Limb (tissue), 2 donors: Measurements from ENCODE around the gene ANAPC2.
A peak's percentile ranks its signal among the peaks of the same experiment; 100 is the strongest.

Experiments used
- DNase-seq, 2 donors: peaks; one replicate each; pipeline ENCODE4 v3.0.0-alpha.2; 2016; ENCODE audit errors: extremely low spot score in 2 of 2

The ANAPC2 gene, protein sequence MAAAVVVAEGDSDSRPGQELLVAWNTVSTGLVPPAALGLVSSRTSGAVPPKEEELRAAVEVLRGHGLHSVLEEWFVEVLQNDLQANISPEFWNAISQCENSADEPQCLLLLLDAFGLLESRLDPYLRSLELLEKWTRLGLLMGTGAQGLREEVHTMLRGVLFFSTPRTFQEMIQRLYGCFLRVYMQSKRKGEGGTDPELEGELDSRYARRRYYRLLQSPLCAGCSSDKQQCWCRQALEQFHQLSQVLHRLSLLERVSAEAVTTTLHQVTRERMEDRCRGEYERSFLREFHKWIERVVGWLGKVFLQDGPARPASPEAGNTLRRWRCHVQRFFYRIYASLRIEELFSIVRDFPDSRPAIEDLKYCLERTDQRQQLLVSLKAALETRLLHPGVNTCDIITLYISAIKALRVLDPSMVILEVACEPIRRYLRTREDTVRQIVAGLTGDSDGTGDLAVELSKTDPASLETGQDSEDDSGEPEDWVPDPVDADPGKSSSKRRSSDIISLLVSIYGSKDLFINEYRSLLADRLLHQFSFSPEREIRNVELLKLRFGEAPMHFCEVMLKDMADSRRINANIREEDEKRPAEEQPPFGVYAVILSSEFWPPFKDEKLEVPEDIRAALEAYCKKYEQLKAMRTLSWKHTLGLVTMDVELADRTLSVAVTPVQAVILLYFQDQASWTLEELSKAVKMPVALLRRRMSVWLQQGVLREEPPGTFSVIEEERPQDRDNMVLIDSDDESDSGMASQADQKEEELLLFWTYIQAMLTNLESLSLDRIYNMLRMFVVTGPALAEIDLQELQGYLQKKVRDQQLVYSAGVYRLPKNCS

DNA sequence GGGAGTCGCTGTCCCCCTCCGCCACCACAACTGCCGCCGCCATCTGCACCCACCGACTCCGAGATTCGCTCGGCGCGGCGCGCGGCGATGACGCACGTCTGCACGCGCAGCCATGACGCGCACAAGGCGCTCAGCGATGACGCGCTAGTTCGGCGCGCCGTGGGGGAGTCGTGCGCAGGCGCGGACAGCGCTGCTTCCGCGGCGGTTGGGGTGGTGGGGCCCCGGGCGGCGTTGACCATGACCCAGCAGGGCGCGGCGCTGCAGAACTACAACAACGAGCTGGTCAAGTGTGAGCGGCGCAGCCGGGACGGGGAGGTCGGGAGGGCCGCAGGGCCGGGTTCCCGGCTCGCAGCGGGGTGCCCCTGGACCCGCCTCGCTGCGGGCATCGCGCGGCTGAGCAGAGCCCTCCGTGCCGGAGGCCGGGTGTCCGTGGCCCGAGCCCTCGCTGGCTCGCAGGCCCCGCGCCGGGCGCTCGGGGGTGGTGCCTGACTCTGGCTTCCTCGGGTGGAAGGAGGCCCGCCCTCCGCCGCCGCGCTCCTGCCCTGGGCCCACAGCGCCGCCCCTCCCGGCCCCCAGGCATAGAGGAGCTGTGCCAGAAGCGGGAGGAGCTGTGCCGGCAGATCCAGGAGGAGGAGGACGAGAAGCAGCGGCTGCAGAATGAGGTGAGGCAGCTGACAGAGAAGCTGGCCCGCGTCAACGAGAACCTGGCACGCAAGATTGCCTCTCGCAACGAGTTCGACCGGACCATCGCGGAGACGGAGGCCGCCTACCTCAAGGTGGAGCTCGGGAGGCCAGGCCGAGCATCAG lies at the start of gene ANAPC2, which contains the start of gene SSNA1:
ANAPC2 (minus strand) TSS at position 71 of the 807 bp plus-strand sequence; CDS start at position 43, 28 bp downstream.
SSNA1 (plus strand) TSS at position 187 of the 807 bp plus-strand sequence; CDS start at position 238, 51 bp downstream.
- peak; percentile 88 to 98 for DNase-seq

DNA sequence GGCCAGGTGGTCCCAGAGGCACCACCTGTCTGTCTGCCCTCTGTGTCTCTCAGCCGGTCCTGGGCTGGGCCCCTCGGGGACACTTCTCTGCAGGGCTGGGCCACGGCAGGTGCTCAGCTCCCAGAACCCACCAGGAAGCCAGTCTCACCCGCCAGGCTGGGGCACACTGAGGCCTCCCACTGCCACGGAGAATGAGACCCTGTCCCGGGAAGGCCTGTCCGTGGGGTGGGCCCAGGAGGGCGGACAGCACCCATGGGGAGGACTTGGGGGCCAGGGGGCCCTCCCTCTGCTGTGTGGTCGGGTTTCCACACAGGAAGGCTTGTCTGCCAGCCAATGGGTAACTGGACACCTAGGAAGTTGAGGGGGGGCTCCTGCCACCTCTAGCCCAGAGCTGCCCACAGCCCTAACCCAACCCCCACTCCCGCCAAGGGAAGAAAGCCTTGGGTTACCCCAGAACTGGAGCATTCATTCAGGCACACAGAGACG lies 48.6 kb upstream of the ANAPC2 start:
- DNase-seq, result no peak

DNA sequence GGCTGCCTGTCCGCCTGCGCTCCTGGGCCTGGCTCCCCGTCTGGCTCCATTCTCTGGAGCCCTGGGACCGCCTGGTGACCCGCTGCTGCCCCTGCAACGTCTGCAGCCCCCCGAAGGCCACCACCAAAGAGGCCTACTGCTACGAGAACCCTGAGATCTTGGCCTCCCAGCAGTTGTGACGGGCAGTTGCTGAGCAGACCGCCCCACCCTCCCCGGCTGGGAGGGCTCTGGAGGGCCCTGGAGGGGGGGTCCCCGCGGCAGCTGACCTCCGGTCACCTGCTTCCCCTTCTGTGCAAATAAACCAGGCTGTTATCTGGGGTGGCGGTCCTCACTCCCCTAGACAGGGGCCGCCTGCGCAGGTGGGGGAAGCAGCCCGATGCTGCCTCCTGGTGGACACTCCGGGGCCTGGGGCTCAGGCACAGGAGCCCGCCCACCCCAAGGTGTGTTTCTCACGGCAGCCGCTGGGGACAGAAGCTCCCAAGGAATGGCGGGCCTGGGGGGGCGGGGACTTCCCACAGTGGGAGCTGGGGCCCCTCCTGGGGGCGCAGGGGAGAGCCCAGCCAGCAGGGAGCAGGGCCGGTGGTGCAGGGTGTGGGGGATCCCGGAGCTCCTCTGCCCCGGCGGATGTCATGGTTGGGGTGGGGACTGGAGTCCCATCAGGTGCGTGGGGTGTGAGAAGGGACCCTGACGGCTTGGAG lies 48.0 kb upstream of the ANAPC2 start:
- DNase-seq, result peak; percentile 83 to 91

DNA sequence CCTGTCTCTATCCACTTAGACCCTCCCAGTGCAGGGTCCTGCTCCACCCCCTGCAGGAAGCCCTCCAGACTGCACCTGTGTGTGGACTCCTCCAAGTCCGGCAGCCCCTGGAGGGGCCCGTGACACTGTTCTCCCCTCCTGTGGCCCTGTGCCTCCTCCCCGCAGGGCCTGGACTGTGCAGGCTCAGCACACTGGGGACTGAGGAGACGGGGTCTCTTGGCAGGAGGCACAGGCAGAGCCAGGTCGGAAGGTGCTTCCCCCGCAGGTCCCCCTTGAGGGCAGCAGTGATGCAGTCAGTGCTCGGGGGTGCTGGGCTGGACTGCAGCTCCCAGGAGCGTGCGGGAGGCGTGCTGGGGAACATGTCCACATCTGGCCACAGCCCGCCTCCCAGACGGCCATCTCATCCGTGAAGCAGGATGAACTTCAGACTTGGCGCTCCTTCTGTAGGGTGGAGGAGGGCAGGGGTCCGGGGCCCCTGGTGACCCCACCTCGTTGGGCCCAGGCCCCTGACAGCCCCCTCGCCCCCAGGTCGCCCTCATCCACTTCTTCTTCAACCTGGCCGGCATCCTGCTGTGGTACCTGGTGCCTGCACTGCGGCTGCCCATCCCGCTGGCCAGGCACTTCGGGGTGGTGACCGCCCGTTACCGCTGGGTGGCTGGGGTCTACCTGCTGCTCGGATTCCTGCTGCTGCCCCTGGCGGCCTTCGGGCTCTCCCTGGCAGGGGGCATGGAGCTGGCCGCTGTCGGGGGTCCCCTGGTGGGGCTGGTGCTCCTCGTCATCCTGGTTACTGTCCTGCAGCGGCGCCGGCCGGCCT lies 47.3 kb upstream of the ANAPC2 start:
- no peak for DNase-seq

DNA sequence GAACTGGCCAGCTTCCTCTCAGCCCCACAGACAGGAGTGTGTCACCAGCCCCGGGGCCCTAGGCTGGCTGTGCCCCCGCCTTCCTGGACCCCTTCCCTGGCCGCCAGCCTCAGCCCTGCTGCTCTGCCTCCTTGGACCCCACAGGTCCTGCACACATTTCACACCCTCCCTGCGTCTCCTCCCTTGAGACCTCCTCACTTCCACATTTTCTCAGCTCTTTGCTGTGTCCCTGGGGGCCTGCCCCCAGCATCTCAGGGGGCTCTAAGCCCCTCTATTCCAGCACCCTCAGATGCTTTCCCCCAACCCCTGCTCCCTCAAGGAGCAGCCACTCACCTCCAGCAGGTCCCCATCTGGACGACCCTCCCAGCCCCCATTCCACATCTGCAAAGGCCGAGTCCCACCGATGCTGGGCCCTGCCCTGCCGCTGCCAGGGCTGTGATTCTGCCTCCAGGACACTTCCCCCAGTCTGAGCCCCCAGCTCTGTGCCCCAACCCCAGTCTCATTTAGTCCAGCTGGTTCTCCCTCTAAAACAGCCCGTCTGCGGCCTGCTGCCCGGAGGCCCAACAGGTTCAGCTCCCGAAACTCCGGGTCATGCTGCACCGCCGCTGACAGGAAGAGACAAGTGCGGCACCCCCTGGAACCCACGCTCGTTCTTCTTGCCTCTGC lies 46.5 kb upstream of the ANAPC2 start:
- no peak for DNase-seq

DNA sequence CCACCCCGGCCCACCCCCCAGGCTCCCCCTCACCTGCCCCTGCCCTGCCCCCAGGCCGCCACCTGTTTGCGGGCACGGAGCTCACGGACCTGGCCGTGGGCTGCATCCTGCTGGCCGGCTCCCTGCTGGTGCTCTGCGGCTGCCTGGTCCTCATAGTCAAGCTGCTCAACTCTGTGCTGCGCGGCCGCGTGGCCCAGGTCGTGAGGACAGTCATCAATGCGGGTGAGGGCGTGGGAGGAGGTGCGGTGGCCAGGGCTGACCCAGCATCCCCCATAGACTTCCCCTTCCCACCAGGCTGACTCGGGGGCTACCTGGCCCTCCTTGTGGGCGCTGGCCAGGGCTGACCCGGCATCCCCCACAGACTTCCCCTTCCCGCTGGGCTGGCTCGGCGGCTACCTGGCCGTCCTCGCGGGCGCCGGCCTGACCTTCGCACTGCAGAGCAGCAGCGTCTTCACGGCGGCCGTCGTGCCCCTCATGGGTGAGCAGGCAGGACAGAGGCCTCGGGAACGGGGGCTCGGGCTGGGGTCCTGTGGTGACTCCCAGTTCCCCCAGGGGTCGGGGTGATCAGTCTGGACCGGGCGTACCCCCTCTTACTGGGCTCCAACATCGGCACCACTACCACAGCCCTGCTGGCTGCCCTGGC lies 45.8 kb upstream of the ANAPC2 start:
- no peak for DNase-seq

DNA sequence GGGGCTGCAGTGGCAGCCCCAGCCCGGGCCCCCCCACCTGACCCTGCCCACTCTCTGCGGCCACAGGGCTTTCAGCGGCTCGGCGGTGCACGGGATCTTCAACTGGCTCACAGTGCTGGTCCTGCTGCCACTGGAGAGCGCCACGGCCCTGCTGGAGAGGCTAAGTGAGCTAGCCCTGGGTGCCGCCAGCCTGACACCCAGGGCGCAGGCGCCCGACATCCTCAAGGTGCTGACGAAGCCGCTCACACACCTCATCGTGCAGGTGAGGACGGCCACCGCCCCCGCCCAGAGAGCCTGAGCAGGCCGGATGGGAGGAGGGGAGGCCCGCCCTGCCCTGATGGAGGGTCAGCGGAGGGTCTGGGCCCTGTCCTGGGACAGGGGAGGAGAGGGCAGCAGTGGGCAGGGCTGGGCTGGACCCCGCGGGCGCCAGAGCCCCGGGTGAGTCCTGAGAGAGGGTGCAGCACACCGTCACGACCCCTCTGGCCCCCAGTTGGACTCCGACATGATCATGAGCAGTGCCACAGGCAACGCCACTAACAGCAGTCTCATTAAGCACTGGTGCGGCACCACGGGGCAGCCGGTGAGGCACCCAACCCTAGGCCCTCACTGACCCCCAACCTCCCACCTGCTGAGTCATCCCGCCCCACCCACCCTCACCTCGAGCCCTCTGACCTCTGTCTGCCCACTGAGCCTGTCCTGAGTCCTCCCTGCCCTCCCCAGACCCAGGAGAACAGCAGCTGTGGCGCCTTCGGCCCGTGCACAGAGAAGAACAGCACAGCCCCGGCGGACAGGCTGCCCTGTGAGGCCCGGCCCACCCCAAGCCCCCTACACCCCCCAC lies 45.0 kb upstream of the ANAPC2 start:
- no peak for DNase-seq

DNA sequence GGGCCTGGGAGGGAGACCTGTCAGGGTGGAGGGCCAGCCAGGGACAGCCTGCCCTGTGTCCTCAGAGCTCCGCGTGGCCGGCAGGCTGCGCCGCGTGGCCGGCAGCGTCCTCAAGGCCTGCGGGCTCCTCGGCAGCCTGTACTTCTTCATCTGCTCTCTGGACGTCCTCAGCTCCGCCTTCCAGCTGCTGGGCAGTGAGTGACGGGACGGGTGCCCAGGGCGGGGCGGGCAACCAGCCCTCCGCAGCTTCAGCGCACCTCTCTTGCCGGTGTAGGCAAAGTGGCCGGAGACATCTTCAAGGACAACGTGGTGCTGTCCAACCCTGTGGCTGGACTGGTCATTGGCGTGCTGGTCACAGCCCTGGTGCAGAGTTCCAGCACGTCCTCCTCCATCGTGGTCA lies 44.1 kb upstream of the ANAPC2 start:
- DNase-seq, result no peak

DNA sequence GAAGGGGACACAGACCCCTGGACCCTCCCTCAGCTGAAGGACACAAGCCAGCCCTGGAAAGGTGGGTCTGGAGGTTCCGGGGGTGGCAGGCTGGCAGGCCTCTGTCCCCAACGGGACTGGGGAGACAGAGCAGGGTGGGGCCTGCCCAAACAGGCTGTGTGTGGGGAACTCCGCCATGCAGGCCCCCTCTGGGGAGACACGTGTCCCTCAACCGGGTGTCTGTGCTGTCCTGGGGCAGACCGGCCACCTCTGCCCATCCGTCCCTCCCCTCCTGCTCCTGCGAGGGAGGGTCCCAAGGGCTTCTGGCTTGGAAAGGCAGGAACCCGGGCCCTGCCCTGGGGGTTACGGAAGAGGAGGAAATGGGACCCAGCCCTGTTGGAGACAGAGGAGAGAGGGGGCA lies 43.7 kb upstream of the ANAPC2 start:
- no peak for DNase-seq

DNA sequence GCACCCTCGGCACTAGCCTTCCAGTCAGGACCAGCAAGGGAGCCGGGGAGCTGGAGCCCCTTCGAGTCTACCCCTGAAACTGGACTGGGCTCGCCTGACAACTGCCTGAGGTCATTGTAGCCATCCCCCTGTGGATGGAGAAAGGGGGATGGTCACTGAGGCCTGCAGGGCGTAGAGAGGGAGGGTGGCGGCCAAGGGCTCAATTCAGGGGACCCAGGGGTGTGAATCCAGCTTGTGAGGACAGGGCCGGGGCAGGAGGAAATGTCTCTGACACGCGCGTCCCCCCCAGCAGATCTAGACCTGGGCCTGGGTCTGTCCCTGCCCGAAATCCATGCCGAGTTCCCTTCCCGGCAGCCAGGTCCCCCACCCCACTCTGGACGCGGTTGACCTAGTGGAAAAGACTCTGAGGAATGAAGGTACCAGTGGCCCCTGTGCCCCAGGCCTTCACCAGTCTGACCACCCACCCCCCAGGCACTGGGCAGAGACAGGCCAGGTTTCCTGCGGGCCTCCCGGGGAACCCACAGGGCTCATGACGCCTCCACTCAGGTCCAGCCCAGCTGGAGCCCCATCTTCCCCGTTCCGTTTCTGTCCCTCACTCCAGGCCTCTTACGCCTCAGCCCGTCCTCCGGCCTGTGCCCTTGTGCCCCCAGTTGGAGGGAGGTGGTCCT lies 43.1 kb upstream of the ANAPC2 start:
- no peak for DNase-seq

DNA sequence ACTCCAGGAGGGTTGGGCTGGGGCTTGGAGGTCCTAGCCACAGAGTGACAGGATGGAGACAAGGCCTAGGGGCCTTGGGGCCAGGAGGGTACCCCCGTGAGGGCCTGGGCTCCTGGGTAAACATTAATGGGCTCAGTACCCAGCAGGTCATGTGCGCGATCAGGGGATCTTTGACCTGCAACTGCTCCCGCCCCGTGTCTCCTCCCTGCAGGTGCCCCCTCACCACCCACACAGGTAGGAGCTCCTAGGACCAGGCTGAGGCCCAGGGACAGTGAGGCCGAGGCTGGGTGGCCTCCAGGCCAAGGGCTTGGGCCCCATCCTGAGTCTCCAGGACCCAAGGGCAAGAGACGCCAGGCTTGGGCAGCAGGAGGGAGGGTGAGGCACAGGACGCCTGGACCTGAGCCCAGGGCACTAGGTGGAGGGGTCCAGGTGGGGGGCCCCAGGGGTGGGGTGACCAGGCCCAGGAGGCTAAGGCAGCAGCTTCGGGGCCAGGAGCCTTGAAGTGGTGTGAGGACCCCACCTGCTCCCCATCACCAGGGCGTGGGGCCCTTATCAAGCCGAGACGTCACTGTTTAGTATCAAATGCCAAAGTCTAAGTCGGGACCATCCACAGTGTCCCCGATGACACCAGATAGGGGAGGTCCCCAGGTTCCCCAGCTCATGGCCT lies 42.5 kb upstream of the ANAPC2 start, which contains the start of gene SLC34A3:
SLC34A3 (plus strand) TSS at position 197 of the 667 bp plus-strand sequence. CDS start 802 bp downstream, outside the sequence.
- DNase-seq, result no peak

DNA sequence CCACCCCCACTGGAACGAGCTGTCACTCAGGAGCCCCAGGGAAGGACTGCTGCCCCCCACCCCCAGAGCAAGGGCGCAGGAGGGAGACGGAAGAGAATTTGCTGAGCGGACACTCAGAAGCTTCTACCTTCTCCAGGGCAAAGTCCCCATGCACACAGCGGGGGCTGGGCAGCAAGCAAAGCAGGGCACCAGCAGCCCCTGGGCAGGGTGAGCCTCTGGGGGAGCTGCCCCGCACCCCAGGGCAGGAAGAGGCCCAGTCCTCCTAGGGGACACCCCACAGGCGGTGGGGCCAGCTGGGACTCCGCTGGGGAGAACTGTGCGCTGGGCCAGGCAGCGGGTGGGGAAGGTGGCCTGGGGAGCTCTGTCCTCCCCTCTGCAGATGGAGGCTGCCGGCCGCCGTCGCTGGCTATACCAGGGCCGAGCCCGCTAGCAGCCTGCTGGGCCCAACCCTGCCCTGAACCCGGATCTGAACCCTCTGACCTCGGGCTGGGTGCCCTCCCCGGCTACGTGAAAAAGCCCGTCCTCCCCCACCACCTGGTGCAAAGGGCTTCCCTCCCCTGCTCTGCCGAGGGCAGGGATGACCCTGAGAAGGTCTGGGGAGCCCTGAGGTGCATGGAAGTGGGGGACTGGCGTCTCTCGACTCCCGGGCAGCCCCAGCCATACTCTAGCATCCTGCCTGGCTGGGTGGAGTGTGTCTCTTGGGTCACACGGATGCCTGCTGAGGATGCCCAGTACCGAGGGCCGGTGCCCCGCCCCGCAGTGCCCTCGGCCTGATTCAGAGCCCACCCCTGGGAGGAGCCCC lies 41.7 kb upstream of the ANAPC2 start:
- DNase-seq, result no peak

DNA sequence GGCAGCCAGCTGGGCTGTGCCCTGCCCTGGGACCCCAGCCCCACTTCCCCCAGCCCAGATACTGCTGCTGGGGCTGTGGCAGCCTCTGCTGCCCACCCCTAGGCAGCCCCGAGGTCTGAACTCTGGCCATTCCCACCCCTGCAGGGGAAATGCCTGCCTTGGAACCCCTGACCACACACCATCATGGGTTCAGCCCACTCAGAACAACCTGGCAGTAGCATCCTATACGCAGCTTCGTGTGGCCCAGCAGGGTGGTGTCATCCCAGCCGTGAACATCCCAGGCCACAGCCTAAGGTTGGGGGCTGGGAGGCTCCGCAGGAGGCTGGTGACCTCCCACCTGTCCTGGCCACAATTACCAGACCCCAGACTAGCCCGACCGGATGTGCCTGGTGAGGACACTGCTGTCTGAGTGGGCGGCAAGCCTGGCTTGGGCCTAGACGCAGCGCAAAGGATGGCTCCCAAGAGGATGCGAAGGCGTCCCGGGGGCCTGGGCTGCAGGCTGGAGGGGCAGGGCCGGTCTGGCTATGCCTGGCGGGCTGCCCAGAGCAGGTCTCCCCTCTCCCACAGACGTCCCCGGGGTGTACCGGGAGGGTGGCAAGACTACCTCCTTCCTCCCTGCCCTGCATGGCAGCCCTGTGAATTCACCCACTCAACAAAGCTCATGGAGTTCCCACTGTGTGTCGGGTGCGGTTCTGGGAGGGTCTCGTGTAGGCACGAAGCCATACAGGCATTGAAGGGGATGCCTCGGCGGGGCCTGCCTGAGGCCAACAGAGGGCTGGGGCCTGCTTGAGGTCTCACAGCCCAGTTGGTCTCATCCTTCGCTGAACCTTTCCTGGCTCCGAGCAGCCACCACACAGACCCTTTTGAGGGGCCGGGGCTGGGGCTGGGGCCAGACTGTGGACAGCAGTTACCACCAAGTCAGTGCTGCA lies 40.9 kb upstream of the ANAPC2 start:
- DNase-seq, result no peak

DNA sequence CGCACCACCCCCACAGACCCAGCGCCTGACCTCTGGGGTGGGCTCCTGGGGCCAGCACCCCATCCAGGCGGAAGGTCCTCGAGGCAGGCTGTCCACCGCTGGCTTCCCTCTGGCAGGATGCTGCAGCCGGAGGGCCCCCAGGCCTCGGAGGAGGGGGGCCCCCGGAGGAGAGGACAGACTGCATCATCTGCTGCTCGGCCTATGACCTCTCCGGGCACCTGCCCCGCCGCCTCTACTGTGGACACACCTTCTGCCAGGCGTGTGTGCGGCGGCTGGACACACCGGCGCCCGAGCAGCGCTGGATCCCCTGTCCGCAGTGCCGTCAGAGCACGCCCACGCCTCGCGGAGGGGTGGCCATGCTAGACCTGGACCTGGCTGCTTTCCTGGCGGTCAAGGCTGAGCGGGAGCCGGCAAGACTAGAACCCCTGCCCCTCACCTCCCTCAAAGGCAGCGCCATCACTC lies 40.2 kb upstream of the ANAPC2 start:
- DNase-seq, result no peak
